ENCODE results near the gene LNPEP.

Gene LNPEP

DNA sequence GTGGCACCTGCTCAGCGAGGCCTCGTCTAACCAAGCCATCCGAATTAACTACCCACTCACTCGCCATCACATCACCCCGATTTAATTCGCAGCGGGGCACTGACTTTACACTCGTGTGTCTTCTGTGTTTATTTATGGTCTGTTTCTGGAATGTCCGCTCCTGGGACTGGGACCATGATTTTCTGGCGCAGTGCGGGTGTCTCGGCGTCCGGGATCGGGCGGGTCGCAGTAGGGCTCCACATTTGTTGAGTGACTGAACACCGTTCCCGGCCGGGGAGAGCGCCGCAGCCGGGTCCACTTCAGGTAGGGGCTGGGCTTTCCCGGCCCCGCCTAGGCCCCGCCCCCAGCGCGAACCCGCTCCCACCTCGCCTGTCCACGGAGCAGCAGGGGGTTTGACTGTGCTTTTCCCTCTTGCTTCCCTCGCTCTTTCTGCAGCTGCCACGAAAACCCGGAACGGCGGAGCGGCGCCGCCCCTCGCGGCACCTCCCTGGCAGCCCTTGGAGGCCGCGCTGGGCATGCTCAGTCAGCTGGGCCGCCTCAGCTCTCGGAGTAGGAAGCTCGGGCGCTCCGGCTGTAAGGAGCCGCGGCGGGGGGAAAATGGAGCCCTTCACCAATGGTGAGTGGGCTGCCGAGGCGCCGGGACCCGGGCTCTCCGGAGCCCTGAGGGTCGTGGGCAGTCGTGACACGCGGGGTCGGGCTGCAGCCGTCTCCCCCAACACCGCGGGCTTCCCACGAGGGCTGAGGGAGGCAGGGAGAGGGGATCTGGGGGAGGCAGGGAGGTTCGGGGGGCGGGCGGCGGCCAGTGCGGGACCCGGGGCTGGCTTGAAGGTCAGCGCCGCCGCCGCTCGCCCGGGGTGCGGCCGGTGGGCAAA lies at the start of gene LNPEP:
Gene LNPEP, plus strand, starts transcription at position 522 of the 872 bp plus-strand sequence. Its CDS starts 76 bp downstream, at position 598.
- peak; percentile 96 to 97 for DNase-seq

DNA sequence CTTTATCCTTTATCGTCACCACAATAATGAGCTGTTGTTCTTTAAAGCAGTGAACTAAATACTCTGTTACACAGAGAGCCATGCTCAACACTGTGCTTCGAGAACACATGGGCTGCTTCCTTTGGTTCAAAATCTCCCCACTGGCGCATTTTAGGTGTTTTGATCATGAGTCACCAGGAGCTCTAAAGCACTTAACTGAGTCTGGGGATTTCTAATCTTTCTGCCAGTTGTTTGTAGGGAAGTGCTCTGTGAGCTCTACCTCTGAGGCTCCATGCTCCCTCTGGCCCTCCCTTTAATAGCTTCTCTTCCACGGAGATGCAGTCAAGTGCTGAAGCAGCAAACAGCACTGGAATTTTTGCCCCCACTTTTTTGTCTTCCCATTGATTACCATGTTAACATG lies 42.5 kb upstream of the LNPEP start:
- DNase-seq, result no peak

DNA sequence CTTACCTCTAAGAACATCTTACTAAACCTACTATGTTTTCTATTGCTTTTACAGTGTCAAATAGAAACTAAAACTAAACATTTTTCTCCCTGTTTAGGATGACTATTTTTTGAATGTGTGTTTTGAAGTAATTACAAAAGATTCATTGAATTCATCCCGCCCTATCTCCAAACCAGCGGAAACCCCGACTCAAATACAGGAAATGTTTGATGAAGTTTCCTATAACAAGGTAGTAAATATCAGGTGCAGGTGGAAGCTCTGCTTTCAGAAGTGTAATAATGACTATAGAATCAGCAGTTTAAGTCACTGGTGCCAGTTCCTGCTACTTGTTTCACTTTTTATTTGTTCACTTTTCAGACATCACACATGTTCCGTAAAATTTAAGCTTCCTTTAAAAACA lies 39.6 kb upstream of the LNPEP start:
- no peak for DNase-seq

DNA sequence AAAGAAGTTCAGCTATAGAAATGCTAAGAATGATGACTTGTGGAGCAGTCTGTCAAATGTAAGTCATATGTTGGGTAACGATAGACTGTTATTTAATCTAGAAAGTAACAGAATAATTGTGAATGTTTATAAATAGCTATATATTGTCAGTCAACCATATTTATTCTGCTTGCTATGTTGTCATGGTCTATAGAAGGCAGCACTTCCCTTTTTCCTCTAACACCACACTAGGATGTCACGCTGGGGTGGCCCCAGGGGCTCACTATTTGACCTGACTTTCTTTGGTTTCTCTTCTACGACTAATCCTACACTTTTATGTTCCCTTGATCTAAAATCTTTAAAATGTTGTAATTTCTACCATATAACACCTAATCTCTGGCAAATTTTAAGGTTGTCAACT lies 39.1 kb upstream of the LNPEP start:
- DNase-seq, result peak; percentile 67 to 83

DNA sequence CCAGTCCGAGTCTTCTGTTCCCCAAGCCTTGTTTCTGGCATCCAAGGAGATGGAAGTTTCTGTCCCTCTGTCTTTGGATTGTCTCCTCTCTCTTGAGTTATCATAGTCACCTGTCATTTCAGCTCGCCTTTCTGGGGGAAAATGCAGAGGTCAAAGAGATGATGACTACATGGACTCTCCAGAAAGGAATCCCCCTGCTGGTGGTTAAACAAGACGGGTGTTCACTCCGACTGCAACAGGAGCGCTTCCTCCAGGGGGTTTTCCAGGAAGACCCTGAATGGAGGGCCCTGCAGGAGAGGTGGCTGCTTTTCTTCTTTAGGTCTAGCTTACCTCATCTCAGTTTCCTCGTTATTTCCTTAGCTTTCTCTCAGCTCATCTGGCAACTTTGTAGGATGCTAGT lies 34.5 kb upstream of the LNPEP start:
- no peak for DNase-seq

DNA sequence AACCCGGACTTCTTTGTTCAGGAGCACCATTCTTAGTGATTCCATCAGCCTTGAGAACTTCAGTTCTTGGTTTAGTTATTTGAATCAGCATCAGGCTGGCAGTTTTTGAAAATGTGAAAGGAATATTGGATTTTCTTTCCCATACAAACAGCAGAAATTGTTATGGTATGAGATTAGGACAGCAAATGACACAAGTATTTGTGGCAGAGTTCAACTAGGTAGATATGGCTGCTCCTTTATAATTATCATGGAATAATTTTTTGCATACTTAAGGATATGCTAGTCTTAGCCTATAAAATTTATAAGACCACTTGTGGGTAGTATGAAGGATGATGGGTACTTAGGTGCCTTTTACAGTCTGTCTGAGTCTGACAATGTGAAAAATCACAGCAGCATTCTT lies 34.0 kb upstream of the LNPEP start:
- DNase-seq, result no peak

DNA sequence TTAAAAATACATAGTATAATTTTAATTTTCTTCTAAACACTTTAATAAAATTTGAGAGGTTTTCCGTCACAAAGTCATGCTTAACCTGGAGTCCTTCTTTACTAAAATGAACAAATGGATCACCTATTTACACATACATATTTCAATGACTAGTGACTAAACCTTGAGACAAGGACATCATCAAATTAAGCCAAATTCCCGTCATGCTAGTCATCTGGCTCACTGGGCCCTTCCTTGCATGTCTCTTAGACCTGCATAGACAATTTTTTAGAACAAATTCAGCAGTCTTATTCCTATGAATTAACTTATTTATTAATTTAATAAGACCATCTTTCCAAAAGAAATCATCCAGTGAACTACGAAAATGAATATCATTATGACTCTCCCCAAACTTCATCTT lies 33.0 kb upstream of the LNPEP start:
- no peak for DNase-seq

DNA sequence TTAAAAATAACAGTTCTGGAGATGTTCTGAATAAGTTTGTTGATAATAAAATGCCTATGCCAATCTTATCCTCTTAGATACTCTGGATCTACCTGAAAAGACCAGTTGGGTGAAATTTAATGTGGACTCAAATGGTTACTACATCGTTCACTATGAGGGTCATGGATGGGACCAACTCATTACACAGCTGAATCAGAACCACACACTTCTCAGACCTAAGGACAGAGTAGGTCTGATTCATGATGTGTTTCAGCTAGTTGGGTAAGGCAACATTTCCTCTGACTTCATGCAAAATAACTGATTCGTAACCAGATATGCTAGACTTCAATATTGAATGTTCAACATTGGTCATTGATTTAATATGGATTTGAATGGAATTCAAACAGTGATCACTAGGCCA lies 32.6 kb upstream of the LNPEP start:
- no peak for DNase-seq

DNA sequence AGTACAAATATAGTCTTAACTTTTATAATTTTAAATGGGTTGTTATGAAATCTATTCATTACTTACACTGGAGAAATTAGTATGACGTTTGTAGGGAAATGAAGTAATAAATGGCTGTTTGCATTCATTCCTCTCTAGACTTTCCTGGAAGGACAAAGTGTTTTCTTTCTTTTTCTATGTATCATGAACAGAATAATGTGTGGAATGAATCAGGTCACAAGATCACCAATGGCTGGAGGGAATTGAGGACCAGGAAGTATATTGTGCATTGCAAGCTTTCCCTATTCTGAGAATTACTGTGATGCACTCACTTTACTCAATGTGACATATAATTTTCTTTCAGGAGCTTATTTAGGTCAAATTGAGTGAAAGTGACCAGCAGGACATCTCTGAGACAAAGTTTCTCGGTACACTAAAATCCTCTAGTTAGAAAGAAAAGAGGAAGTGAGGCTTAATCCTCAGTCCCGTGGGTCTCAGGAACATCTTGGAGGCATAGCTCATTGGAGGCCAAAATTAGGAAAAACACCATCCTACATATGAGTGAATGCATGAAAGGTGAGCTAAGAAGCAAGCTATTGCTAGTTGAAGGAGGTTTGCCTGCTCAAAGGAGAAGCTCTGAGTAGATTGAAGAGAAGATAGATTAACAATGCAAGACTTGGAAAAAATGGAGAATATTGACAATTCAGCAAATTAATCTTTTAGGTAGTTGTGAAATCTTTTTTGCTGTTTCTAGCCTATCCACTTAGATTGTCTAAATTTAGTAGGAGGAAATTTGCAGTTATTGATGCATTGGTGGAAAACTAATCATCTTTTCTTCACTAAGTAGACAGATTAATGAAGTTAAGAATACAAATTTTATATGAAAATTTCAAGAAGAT lies 31.6 kb upstream of the LNPEP start:
- DNase-seq, result no peak

DNA sequence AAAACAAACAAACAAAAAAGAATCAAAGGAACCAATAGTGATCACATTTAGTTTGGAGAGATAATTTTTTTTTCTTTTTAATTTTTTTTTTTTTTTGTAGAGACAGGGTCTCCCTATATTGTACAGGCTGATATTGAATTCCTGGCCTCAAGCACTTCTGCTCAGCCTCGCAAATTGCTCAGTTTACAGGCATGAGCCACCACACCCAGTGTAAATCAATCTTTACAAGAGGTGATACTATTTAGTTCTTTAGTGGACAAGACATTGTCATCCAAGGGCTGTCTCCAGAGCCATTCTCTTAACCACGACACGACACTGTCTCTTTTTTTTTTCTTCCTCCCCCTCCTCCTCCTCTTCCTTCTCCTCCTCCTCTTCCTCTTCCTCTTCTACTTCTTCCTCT lies 30.0 kb upstream of the LNPEP start:
- no peak for DNase-seq

DNA sequence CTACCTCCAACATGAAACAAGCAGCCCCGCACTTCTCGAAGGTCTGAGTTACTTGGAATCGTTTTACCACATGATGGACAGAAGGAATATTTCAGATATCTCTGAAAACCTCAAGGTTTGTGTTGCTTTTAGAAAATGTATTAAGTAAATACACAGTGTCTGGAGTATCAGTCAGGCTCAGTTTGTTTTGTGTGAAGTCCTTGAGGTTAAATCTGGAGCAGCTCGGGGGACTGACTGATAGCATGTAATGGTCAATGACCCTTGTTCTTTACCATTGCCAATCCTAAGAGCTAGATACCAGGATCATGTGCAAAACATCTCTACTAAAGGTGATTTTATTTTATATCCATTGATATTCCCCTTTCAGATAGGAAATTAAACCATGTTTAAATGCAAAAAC lies 26.9 kb upstream of the LNPEP start:
- no peak for DNase-seq

DNA sequence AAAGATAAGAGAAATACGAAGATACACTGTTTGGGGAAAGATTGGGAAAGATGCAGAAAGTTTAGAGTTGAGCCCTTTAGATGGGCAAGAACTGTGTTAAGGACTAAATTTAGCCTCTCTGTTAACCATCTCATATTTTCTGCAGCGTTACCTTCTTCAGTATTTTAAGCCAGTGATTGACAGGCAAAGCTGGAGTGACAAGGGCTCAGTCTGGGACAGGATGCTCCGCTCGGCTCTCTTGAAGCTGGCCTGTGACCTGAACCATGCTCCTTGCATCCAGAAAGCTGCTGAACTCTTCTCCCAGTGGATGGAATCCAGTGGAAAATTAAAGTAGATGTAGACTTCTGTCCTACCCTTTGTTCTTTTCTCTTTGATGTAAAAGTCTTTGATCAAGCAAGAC lies 26.4 kb upstream of the LNPEP start:
- DNase-seq, result no peak

DNA sequence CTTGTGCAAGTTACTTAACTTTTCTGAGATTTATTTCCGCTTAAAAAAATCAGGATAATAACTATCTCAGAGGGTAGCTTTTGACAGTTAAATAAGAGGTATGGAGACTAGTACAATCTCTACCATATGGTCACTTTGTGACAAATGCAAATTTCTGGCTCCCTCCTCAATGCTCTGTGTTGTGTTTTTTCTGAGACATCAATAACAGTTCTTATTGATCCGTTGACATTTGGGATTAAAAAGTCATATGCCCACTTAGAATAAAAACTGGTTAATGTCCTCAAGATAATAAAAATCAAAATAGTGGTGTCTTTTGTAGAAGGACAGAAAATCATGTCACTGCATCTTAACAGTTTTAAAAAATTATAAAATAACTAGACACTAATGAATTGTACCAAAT lies 24.7 kb upstream of the LNPEP start:
- no peak for DNase-seq

DNA sequence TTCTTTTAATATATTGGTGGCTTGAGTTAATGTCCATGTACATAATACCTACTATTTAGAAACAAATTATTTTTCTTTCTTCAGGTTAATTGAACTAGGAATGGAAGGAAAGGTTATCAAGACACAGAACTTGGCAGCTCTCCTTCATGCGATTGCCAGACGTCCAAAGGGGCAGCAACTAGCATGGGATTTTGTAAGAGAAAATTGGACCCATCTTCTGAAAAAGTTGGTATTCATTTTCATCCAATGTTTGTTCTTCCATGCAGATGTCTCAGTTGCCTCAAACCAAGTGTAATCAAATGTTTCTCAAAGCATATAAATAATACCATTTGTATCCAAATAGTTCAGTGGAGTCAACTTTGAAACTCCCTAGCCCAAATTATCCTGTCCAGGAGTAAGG lies 22.6 kb upstream of the LNPEP start:
- no peak for DNase-seq

DNA sequence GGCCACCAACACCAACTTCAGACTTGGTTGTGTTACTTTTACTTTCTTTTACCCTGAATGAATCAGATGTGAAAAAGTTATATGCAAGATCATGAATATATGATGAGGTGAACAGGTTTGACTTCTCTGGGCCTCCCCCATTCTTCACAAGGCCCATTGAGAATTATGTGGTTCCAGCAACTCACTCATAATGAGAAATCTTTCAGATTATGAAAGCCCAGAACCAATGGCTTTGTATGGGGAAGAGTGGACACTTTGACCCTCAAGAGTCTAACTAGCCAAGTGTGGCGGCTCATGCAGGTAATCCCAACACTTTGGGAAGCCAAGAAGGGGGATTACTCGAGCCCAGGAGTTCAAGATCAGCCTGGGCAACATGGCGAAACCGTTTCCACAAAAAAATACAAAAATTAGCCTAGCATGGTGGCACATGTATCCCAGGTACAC lies 16.1 kb upstream of the LNPEP start:
- no peak for DNase-seq

DNA sequence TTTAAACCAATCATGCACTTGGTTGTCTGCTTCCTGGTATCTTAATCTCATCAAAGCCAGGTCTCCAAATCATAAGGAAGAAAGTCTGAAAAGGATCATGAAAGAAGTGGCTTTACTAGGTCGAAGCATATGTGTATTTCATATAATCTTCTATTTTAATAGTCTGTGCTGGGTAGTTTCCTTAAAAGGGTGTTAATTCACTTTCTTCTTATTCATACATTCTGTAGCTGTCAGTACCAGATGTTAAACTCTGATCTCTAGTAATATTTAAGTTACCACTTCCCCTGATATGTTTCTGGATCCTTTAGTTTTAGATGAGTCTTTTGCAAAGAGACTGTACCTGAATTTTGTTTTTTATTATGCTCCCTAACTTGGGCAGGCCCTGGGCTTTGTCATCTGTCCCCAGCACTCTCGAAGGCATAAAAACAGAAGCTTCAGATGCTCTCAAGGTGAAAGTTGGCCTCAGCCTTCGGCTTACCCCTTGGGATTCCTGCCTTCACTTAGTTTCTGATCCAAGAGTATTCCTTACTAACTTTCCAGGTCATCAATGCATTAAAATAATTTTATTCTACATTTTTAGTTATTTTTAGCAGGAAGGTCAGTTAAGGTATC lies 15.0 kb upstream of the LNPEP start:
- no peak for DNase-seq

DNA sequence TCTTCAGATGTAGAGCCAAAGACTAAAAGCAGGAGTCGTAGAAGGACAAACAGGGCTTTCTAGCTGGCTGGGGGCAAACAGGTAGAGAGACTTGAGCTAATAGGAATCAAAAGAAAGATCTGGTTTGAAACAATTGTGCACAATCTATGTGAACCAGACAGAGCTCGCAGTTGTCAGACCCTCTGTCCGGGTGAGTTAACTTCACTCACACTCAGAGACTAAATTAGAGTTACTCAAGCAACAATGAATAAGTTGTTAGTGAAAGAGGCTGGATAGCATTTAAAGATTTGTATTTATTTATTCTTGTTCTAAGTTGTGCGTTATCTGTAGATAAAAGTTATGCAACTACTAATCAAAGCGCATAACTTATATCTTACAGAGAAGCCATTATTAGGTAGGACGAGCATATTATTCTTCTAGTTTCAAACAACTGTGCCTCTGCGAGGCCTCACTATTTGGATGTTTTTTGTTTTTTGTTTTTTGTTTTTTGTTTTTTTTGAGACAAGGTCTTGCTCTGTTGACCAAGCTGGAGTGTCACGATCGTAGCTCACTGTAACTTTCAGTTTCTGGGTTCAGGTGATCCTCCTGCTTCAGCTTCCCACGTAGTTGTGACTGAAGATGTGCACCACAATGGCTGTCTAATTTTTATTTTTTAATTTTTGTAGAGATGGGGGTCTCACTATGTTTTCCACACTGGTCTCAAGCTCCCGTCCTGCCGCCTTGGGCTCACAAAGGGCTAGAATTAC lies 13.2 kb upstream of the LNPEP start:
- no peak for DNase-seq

DNA sequence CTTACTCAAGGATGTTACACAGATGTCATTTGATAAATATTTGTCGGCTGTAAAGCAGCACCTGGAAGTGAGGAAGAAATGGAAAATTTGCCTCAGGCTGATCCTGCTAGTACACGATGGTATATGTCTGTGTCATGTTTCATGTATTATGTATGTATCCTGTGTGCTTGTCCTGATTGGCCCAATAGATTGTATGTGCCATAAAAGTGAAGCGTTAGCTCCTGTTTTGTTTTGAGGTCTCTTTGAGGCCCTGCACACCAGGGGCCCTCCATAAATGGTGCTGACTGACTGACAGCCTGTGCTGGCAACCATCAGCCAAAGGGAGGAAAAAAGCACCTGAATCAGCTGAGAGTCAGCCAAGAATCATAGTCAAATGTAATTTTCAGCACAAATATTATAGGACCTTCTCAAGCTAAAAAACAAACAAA lies 11.8 kb upstream of the LNPEP start:
- DNase-seq, result no peak

DNA sequence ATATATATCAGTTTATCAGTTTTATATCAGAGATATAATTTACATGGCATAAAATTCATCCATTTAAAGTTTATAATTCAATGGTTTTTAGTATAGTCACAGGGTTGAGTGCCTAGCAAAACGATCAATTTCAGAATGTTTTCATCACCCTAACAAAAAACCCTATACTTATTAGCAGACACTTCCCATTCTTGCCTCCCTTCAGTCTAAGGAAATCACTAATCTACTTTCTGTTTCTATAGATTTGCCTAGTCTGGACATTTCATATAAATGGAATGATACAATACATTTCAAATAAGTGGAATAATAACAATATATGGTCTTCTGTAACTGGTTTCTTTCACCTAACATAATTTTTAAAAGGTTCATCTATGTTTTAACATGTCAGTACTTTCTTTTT lies 9.6 kb upstream of the LNPEP start:
- no peak for DNase-seq

DNA sequence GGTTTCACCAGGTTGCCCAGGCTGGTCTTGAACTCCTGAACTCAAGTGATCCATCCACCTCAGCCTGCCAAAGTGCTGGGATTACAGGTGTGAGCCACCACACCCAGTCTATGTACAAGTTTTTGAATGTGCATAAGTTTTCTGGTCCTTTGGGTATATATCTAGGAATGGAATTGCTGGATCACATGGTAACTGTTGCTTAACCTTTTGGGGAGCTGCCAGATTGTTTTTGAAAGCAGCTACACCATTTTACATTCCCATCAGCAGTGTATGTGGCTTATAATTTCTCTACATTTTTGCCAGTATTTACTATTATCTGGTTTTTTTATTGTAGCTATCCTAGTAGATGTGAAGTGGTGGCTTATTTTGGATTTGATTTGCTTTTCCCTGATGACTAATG lies 8.9 kb upstream of the LNPEP start:
- DNase-seq, result no peak

DNA sequence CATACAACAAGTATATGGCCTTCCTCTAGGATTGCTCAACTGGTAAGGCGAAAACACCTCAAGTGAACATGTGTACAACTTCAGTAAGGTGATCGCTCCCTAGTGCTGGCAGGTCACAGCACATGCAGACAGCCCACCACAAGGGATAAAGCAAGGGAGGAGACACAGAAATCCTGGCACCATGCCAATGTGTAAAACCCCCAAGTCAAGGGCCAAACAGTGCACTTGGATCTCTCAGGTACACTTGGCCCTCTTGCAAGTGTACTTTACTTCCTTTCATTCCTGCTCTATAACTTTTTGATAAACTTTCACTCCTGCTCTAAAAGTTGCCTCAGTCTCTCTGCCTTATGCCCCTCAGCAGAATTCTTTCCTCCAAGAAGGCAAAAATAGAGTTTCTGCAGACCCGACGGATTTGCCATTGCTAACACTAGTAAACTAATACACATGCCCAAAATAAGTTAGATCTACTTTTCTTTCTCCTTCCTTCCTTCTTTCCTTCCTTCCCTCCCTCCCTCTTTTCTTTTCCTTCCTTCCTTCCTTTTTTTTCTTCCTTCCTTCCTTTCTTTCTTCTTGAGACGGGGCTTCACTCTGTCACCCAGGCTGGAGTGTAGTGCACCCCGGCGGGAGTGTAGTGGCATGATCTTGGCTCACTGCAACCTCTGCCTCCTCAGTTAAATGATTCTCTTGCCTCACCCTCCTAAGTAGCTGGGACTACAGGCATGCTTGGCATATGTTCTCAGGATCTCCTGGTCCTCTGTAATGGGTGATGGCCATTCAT lies 6.8 kb upstream of the LNPEP start:
- DNase-seq, result no peak

DNA sequence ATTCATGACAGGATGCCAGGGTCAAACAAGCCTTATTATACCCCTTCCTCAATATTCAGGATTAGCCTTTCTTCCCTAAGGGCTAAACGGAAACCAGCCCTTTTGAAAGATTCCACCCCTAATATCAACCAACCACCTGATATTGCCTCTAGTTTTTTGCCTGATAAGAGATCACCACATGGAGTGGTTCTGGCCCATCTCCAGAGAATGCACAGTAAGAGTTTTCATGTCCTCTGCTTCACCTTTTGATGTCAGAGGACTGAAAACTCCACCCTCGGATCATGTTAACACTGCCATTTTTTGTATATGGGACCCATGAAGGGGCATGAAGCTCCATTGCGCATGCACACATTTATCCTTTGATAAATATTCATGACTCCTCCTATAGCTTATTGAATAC lies 5.8 kb upstream of the LNPEP start:
- DNase-seq, result no peak
